ENCODE results near the gene TEAD2. TPM values are rescaled to one million over a fixed set of nuclear protein-coding genes. Genes with fewer than 3 reads are reported as not detected.
A peak's percentile ranks its signal among the peaks of the same experiment; 100 is the strongest.

The TEAD2 gene
- total and polyA plus RNA-seq, 9 of the 15 experiments (the other 6 are each of a cell fraction or from before 2014, with no cell fraction given): 1.6 to 27.0 (median 13.9) TPM

DNA sequence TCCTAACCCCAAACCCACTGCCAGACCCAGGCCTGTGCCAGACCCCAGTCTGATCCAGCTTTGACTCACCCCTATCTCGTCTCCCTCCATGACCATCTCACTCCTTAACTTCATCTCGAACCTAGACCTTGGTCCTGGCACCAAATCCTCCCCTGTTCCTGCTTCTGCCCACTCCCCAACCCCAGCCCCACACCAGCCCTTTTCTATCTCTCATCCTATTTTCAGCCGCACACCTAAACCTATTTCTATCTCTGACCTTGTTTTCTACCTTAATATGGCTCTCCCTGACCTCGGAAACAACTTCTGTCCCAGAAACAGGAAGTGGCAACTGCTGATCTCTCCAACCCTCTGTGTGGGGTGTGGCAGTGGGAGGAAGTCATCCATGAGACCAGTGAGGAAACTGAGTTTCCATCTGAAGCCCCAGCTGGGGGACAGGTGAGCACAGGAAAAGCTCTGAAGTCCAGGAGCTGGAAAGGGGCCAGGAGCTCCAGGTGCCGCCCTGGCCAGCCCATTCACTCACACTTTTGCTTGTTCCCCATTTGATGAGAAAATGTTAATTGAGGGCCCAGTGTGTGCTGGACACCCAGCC, 47.3 kb upstream of the TEAD2 start (continued):
- TF ChIP-seq, protein P1, sequence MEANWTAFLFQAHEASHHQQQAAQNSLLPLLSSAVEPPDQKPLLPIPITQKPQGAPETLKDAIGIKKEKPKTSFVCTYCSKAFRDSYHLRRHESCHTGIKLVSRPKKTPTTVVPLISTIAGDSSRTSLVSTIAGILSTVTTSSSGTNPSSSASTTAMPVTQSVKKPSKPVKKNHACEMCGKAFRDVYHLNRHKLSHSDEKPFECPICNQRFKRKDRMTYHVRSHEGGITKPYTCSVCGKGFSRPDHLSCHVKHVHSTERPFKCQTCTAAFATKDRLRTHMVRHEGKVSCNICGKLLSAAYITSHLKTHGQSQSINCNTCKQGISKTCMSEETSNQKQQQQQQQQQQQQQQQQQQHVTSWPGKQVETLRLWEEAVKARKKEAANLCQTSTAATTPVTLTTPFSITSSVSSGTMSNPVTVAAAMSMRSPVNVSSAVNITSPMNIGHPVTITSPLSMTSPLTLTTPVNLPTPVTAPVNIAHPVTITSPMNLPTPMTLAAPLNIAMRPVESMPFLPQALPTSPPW (CRISPR knock-in tag; IDR thresholded peaks at IDR 0.05): no peak; the same call in 1 of the 2 replicates
- TF ChIP-seq, protein P2, sequence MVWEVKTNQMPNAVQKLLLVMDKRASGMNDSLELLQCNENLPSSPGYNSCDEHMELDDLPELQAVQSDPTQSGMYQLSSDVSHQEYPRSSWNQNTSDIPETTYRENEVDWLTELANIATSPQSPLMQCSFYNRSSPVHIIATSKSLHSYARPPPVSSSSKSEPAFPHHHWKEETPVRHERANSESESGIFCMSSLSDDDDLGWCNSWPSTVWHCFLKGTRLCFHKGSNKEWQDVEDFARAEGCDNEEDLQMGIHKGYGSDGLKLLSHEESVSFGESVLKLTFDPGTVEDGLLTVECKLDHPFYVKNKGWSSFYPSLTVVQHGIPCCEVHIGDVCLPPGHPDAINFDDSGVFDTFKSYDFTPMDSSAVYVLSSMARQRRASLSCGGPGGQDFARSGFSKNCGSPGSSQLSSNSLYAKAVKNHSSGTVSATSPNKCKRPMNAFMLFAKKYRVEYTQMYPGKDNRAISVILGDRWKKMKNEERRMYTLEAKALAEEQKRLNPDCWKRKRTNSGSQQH (CRISPR knock-in tag; IDR thresholded peaks at IDR 0.05): peak; percentile 71; the same call in 1 of the 2 replicates
- TF ChIP-seq, protein P3, sequence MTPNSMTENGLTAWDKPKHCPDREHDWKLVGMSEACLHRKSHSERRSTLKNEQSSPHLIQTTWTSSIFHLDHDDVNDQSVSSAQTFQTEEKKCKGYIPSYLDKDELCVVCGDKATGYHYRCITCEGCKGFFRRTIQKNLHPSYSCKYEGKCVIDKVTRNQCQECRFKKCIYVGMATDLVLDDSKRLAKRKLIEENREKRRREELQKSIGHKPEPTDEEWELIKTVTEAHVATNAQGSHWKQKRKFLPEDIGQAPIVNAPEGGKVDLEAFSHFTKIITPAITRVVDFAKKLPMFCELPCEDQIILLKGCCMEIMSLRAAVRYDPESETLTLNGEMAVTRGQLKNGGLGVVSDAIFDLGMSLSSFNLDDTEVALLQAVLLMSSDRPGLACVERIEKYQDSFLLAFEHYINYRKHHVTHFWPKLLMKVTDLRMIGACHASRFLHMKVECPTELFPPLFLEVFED (CRISPR knock-in tag; conservative IDR thresholded peaks at IDR 0.05): 0 out of 2 replicates have a peak, but pooled peaks have one; percentile 61
- TF ChIP-seq ZNF175 (CRISPR knock-in tag; IDR thresholded peaks at IDR 0.05; ENCODE audit: low read depth): 0 out of 2 replicates have a peak, but pooled peaks have one; percentile 76
- TF ChIP-seq SMAD4 (CRISPR knock-in tag; conservative IDR thresholded peaks at IDR 0.05): peak; percentile 74
- no peak for TF ChIP-seq ZNF282 (CRISPR knock-in tag; IDR thresholded peaks at IDR 0.05)
- TF ChIP-seq GABPA (tag; conservative IDR thresholded peaks at IDR 0.05; ENCODE audit: low read depth): peak; percentile 75
- no peak for TF ChIP-seq PTTG1 (tag; IDR thresholded peaks at IDR 0.05; ENCODE audit: low read depth)
- no peak for TF ChIP-seq NR2C2 (CRISPR knock-in tag; IDR thresholded peaks at IDR 0.05)
- peak; percentile 90 for TF ChIP-seq NR2C2 (tag; IDR thresholded peaks at IDR 0.05)

Data from K562 (cell line).